ENCODE results near the gene MDP1. TPM values are rescaled to one million over a fixed set of nuclear protein-coding genes. Genes with fewer than 3 reads are reported as not detected.

The MDP1 gene
- total RNA-seq, 4 donors from 2014 or later = 13.1 to 55.9 (median 25.4) TPM

- Histone ChIP-seq H3K36me3 (no peaks in the 10 kb centered on the region), H3K4me3 (replicated peaks in 1 of 3) (no peak overlapping the region), H3K4me1 (peaks cover 15 to 16% of the 10 kb centered on the region in 2 donors), H3K9me3 (no peaks in the 10 kb centered on the region), H3K27me3 (no peaks in the 10 kb centered on the region), H3K27ac (no peak overlapping the region)
- TF ChIP-seq POLR2A (IDR thresholded peaks at IDR 0.05) (no peak), CTCF (IDR thresholded peaks at IDR 0.05) (no peak)
- 93 to 98% methylated on average over 11 to 12 of the region's 12 CpGs for WGBS, 2 donors
- intact Hi-C loops (cut with DNase I) = no loop called here
- DNase-seq = no peak
Observed at GRCh38 chr14:24255931-24256711, 40.3 kb upstream of the MDP1 start.

GRCh38 chr14:24255438-24255837 lies 39.6 kb upstream of the MDP1 start:
- Histone ChIP-seq H3K9me3 (no peaks in the 10 kb centered on the region), H3K27me3 (no peaks in the 10 kb centered on the region), H3K4me3 (replicated peaks in 1 of 3) (no peak overlapping the region), H3K36me3 (no peaks in the 10 kb centered on the region), H3K4me1 (peaks cover 15 to 16% of the 10 kb centered on the region in 2 donors), H3K27ac (no peak overlapping the region)
- no peak for TF ChIP-seq POLR2A (IDR thresholded peaks at IDR 0.05)
- TF ChIP-seq CTCF (IDR thresholded peaks at IDR 0.05) = no peak
- no peak for DNase-seq
- intact Hi-C loops (cut with DNase I) = no loop called here
- 93% methylated on average over 7 to 8 of the region's 8 CpGs for WGBS, 2 donors

GRCh38 chr14:24254630-24255392 lies 38.9 kb upstream of the MDP1 start:
- TF ChIP-seq CTCF (IDR thresholded peaks at IDR 0.05) (no peak), POLR2A (IDR thresholded peaks at IDR 0.05) (no peak)
- Histone ChIP-seq H3K9me3 (no peaks in the 10 kb centered on the region), H3K4me3 (replicated peaks in 1 of 3) (no peak overlapping the region), H3K4me1 (peaks cover 13% of the 10 kb centered on the region in 2 donors), H3K36me3 (no peaks in the 10 kb centered on the region), H3K27ac (no peak overlapping the region), H3K27me3 (no peaks in the 10 kb centered on the region)
- intact Hi-C loops (cut with DNase I) = no loop called here
- WGBS, 2 donors = 95% methylated on average over 15 to 16 of the region's 19 CpGs
- no peak for DNase-seq

GRCh38 chr14:24253936-24254335 lies 38.1 kb upstream of the MDP1 start:
- Histone ChIP-seq H3K4me3 (replicated peaks in 1 of 3) (no peak overlapping the region), H3K27me3 (no peaks in the 10 kb centered on the region), H3K4me1 (peaks cover 4% of the 10 kb centered on the region in 2 donors), H3K36me3 (no peaks in the 10 kb centered on the region), H3K9me3 (no peaks in the 10 kb centered on the region), H3K27ac (no peak overlapping the region)
- 92% methylated on average over 7 of the region's 7 CpGs for WGBS, 2 donors
- TF ChIP-seq POLR2A (IDR thresholded peaks at IDR 0.05) (no peak), CTCF (IDR thresholded peaks at IDR 0.05) (no peak)
- DNase-seq = no peak
- intact Hi-C loops (cut with DNase I) = no loop called here

Measured in thyroid gland (tissue), 4 donors.